ENCODE results near the gene SEMA3D.

Gene SEMA3D

DNA sequence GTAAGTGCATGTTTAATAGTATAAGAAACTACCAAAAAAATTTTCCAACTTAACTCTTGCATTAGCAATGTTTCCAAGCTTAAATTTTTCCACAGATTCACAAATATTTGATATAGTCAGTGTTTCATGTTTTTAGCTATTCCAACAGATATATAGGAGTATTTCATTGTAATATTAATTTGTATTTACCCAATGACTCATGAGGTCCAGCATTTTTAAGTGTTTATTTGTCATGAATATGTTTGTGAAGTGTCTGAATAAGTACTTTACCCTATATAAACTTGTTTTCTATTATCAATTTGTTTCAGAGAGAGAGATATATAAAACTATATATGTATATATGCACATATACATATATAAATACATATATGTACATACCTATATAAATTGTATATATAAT lies 71.0 kb downstream of the SEMA3D start:
- no peak for DNase-seq

- no peak for DNase-seq
These were observed 71.8 kb downstream of the SEMA3D start for GRCh38 chr7:85115006-85115405.

- DNase-seq = no peak
These were observed 72.5 kb downstream of the SEMA3D start for GRCh38 chr7:85114342-85114741.

DNA sequence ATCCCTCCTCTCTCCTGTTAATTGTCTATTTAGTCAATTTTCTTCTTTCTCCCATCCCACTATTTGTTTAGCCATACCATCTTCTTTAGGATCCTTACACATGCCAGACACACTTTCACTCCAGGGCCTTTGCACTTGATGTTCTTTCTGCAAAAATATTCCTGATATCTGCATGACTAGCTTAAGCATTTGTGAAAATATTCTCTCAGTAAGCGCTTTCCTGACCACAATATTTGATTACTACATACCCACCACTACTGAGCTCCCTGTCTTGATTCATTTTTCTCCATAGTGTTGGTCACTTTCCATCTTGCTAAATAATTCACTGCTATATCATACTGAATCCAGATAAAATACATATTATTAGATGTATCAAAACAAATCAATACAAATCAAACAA lies 75.1 kb downstream of the SEMA3D start:
- DNase-seq = no peak

DNA sequence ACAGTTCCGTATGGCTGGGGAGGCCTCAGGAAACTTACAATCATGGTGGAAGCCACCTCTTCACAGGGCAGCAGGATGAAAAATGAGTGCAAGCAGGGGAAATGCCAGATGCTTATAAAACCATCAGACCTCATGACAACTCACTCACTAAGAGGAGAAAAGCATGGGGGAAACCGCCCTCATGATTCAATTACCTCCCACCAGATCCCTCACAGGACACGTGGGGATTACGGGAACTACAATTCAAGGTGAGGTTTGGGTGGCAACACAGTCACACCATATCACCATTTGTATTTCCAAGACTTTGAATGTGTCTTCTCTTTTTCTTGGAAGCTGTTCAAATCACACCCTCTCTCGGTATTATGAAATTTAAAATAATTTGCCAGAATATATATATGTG lies 80.1 kb downstream of the SEMA3D start:
- DNase-seq = no peak

DNA sequence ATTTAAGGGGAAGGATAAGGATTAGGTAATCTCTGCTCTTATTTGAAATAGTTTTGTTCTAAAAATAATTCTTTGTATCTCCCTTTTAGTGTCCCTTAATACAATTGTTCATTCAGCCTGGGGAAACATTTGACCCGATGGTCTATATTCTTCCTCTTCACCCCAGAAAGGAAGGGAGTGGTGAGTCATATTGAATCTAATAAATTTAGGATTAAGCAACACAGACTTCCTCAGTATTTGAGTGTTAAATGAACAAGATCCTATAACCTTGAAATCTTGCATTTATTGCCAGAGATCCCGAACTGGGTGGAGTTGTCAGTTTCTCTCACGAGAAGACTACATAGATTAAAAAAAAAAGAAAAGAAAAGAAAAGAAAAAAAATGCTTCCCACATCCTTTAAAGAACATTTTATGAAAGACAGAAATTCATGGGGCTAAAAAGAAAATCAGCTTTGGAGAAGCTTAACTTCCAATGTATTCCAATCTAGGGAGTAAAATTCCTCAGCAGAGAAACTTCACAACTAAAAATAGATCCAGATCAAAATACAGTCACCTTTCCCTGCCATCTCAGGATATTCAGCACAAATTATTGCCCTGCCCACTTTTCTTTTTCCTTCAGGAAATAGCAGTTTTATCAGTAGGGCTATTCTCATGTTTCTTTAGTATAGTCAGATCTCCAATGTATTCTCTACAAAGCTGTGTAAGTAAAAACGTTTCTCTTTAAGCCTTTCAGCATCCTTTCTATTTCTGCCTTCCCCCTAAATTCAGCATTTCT lies 82.2 kb downstream of the SEMA3D start:
- DNase-seq = no peak

DNA sequence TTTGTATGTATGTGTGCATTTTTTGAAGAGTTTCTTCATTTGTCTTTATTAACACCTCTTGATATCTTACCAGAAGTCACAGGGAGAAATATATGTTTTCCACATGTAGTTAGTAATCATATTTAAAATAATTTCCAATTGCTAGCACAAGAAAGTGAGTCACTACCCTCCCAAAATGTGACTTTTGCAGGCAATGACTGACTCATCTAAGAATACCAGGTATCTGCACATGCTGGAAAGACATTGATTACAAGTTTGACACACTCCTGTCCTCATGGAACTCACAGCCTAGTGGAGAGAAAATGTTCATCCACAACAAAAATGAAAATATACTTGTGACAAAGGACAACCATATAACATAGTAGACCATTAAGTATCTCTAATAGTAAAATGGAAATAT lies 82.9 kb downstream of the SEMA3D start:
- no peak for DNase-seq

- no peak for DNase-seq
These were observed 83.5 kb downstream of the SEMA3D start for GRCh38 chr7:85103357-85103756.

GRCh38 chr7:85102813-85103350 lies 84.0 kb downstream of the SEMA3D start:
- DNase-seq = no peak

GRCh38 chr7:85101347-85101746 lies 85.5 kb downstream of the SEMA3D start:
- DNase-seq = no peak

- DNase-seq = no peak
These were observed 89.0 kb downstream of the SEMA3D start for GRCh38 chr7:85097844-85098243.

DNA sequence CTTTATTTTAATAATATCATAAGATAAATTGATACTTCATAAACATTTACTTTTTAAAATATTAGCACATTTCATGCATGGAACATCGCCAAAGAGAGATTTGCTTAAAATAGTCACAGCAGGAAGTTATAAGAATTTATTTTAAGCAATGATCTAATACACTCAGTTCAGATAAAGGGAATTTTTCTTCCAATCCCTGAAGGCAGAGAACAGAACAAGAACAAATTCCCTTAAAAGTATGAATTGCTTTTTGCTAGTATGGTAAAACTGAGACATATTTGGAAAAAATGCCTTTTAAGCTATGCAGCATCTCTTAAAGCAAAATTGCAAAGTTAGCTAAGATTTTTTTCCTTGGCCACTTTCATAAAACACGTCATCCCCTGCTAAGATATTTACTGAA lies 91.0 kb downstream of the SEMA3D start:
- no peak for DNase-seq

DNA sequence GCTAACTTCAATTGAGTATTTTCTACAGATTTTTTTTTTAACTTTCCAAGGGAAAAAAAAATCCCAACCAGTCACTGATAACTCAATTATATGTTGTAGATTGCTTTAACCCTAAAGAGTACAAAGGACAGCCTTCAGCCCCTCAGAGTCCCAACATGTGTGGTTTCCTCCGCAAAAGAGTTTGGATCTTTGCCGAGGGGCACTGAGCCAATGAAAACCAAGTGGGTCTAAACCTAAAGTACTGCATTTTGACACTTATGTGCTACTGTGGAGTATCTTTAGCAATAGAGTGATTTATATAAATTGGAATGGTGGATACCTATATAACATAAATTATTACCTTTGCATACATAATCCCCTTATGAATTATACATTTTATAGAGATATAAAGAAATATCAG lies 91.5 kb downstream of the SEMA3D start:
- no peak for DNase-seq

GRCh38 chr7:85094046-85094725 lies 92.7 kb downstream of the SEMA3D start:
- DNase-seq = no peak

GRCh38 chr7:85091565-85091928 lies 95.3 kb downstream of the SEMA3D start:
- no peak for DNase-seq

DNA sequence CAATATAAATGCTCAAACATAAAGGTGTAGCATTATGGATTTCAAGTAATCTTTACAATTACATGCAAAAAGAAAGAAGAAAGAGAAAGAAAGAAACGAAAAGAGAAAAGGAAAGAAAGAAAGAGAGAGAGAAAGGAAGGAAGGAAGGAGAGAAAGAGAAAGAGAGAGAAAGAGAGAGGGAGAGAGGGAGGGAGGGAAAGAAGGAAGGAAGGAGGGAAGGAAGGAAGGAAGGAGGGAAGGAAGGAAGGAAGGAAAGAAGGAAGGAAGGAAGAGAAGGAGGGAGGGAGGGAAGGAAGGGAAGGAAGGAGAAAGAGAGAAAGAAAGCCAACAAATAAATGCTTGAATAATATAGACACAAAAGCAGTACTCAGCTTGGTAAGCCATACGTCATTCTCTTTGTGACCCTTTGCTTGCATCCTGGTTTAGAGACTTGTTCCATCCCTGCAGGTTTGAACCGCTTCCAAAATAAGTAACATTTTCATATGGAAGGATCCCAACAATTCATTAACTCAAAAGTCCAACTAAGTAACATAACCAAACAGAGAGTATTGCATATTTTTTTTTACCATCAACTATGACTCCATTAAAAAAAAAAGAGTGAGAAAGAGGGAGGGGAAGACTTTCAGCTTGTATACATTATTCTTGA lies 95.8 kb downstream of the SEMA3D start:
- no peak for DNase-seq

GRCh38 chr7:85090143-85090542 lies 96.7 kb downstream of the SEMA3D start:
- DNase-seq = no peak

- no peak for DNase-seq
These were observed 105.0 kb downstream of the SEMA3D start for GRCh38 chr7:85081846-85082245.

GRCh38 chr7:85081392-85081791 lies 105.5 kb downstream of the SEMA3D start:
- DNase-seq = no peak

- no peak for DNase-seq
These were observed 107.4 kb downstream of the SEMA3D start for GRCh38 chr7:85079434-85079833.

DNA sequence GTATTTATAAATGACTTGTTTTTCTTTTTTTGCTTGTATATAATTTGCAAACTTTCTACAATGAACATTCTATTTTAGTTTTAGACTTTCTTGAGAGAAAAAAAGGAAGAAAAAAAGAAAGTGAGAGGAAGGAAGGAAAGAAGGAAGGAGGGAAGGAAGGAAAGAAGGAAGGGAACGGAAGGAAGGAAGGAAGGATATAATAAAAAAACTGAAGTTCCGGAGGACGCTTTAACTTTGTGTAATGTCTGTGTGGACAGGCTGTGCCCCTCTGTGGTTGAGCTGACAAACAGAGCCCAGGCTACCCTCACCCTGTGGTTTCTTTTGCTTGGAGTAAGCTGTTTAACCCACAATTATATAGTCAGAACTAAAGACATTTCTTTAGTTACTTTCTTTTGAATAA lies 108.7 kb downstream of the SEMA3D start:
- DNase-seq = no peak

DNA sequence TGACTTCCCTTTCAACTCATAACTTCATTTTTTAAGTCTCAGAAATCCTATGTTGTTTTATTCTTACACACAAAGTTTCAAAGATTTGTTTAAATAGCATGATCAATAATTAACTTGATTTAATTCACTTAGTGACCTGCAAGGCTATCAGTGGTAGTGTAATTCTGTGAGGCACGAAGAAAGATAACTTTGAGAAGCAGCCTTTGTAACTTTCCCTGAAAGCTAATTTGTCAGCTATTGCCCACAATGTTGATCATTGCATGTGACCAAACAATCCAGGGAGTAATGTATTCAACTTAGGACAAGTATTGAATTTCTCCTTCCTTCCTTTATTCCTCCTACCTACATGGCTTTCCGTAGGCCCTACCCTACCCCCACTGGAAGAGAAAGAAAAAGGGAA lies 111.0 kb downstream of the SEMA3D start:
- no peak for DNase-seq

DNA sequence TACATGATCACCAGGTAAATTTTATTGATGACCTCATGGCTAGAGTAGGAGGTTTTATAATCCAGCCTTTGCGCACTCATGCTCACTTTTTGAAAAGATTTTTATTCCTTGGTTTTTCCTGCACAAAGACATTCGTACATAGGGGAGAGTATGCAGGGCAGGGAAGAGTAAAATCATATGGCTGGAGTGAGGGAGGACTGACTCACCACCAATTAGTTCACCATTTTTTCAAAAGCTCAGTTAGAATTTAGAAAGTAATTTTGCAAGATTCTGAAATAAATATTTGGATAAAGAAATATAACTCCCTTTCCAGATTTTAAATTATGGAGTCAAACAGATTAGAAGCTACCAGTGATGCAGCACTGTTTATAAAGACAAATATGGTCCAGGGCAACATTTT lies 111.9 kb downstream of the SEMA3D start:
- no peak for DNase-seq

- no peak for DNase-seq
These were observed 112.8 kb downstream of the SEMA3D start for GRCh38 chr7:85074016-85074415.
